Measurements from ENCODE around the gene SAMD1.

Gene SAMD1

DNA sequence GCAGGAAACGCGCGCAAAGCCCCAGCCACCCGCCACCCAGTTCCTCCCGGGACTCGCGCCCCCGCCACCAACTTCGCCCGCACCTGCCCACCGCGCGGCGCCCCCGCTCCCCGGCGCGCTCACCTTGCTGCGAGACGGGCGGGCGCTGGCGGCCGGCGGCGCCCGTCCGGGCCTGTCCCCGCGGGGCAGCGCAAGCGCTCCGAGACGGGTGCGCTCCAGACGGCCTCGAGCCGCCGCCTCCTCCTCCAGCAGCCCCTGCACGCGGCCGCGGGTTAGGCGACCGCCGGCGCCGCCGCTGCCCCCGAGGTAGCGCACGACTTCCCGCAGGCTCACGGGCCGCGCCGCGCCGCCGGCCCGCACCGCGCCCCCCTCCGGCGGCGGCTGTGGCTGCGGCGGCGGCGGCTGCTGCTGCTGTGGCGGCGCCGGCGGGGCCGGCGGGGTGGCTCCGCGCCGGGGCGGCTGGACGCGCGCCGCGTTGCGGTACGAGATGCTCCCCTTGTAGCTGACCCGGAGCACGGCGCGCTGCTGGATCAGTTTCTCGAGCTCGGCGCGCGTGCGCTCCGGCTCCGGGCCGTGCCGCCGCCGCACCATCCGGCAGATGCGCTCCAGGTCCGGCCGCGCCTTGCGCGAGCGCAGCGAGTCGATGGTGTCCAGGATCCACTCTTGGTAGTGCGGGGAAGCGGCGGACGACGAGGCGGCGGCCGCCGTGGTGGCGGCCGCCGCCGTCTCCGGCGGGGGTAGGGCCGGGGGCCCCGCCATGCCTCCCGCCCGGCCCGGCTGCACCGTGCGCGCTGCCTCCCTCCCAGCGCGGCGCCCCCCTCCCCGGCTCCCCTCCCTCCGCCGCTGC lies 666 bp downstream of the SAMD1 start:
- DNase-seq (ENCODE audit: low read depth in 2 of 2), result no peak

DNA sequence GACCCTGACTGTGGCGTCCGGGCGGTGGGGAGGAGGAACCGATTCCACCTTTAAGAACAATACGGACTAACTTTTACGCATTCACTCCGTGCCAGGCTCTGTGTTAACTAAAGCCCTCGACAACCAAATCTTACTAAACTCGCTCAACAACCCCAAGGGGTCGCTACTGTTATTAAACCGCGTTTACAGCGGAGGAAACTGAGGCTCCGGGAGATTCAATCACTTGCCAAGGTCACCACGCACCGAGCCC lies 1.2 kb downstream of the SAMD1 start:
- DNase-seq (ENCODE audit: low read depth in 2 of 2), result no peak

DNA sequence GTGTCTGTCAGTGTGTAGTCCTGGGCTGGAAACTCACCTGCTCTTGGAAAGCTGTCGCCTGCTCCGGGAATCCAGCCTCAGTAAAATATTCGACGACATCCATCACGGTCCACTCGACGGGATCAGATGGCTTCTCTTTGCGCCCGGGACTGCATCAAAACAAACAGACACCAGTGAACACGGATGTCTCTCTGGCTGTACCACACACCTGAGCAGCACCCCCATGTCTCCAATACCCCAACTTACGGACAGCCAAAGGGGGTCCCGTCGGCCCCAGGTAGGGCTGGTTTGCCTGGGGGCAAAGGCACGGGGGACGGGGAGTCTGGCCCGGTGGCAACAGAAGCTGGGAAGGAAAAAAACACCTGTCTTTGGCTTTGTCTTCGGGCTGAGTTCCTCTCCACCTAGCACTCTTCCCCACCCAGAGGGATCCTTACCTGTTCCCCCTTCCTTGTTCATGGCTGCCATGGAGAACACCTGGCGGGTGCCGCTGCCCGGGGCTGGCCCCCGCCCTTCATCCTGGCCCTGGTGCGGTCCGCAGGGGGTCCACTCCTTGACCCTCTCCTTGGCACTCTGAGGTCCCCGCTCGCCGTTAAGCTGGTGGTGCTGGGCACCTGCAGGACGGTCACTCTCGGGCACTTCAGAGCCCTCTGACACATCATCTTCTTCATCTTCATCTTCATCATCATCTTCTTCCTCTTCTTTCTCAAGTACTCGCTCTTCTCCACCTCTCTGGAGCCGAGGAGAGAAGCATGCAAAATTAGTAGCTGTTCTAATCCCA lies 1.7 kb downstream of the SAMD1 start:
- DNase-seq (ENCODE audit: low read depth in 2 of 2), result no peak

DNA sequence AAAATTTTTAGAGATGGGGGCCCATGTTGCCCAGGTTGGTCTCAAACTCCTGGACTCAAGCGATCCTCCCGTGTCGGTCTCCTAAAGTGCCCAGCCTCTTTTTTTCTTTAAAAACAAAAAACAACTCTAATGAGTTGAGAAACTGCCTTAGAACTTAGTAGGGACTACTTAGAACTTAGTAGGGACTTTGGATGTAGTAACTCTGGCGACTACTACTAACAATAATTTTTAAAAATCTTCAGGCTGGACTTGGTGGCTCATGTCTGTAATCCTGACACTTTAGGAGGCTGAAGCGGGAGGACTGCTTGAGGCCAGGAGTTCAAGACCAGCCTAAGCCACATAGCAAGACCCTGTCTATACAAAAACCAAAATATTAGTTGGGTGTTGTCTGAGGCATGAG lies 4.5 kb downstream of the SAMD1 start:
- no peak for DNase-seq (ENCODE audit: low read depth in 2 of 2)

DNA sequence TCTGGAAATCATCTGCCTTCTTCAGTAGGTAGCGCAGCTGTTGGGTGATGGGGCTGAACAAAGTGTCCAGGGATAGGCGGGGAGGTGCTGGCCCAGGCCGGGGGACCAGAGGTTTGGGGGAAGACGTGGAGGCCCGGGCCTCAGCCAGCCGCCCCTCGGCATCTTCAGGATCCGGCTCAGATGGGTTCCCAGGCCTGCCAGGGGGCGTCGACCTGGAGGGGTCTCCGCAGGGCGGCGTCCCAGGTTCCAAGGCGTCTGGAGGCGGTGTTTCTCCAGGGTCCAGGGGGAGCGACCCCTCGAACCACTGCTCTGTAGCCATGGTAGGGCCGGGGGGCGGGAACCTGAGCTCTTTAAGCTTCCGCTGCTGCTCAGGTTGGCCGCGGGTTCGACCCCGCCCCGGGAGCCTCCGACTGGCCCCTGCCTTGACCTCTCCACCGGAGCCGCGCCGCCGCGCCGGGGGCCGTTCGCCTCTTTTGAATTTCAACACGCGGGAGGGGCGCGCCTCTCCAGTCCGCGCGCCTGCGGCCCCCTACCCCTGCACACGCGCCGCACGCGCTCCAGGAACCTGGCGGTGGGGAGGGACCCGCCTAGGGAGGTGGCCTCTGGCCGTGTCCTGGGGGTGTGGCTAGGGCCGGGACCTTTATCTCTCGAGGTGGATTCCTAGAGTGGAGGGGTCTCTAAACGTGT lies 5.1 kb downstream of the SAMD1 start, which contains the start of gene C19orf67:
C19orf67 (minus strand) TSS at position 475 of the 687 bp plus-strand sequence; CDS start at position 319, 156 bp downstream.
- DNase-seq (ENCODE audit: low read depth in 2 of 2), result no peak

DNA sequence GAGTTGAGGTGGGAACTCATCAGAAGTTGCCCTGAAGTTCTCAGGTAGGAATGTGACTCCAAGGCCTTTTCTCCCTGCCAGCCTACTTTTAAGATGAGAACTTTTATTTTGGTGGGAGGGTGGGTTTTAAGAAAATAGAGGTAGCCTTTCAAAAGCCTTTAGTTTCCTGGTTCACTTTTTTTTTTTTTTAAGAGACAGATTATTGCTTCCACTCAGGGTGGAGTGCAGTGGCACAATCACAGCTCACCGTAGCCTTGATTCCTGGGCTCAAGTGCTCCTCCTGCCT lies 7.9 kb downstream of the SAMD1 start:
- DNase-seq (ENCODE audit: low read depth in 2 of 2), result no peak

DNA sequence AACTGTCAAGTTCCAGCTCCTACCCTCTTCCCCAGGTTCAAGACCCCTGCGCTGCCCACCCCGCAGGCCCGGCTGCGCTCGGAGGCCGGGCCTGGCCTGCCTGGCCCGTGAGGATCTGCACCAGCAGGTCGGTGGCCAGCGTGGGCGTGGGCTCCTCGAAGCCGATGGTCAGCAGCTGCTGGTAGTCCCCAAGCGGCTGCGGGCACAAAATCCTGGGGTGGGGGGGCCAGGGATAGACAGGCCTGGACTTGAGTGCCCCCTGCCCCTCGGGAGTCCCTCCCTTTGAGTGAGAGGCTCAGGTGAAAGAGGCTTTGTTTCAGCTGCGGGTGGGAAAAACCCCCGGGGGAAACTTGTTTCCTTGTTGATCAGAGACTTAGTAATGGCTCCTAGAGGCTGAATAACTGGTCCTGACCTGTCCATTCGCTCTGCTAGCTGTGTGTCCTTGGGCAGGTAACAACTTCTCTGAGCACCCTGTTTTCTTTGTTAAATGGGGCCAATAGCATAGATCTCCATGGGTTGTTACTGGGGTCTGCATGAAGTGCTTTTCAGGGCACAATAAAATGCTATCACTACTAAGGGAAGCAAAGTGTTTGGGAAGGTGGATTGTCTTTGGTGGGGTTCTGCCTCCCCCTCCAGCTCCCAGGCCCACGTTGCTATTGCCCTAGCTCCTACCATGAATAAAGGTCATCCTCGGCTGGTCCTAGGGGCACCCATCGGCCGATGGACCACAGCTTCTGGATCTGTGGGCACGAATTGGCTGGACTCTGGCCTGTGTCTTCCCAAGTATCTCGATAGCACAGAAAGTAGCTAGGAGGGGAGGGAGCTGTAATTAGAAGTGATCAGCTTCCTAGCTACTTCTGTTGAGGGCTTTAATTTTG lies 8.5 kb downstream of the SAMD1 start:
- DNase-seq (ENCODE audit: low read depth in 2 of 2), result no peak

DNA sequence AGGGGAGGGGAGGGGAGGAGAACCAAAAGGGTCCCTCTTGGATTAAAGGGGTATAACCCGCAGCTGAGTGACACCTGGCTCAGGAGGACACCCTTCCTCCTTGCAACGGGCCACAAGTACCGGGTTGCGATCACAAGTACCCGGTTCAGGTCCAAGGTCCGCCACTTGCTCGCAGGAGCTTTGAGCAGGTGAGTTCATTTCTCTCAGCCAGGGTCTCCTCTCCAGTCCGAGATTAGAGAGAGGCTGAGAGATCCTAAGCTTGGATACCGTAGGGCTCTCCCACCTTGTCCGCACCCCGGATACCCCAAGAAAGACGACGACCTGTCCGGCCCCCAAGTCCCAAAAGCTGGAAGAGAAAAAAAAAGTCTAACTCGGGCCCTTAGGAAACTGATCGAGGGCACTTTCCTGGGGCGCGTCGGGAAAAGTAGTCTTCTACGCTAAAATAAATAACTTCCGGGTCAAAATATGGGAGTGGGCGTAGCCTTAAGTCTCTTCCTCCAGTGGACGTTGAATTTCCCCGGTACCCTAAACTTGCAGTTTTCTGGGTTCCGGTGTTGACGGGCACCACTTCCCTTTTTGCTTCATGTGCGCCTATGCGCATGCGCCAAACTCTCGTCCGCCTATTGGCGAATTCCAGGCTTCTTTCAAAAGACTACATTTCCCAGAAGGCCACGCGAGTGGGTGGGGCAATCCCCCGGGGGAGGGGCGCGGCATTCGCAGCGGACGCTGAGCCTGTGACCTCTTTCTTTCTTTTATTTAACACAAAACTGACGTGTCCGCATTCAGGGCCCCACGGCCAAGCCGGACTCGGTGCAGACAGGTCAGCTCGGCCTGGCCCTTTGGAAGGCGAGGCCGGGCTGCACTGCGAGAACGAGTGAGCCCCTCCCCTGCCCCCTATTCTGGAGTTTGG lies 9.4 kb downstream of the SAMD1 start:
- peak; percentile 98 to 99 for DNase-seq (ENCODE audit: low read depth in 2 of 2)

DNA sequence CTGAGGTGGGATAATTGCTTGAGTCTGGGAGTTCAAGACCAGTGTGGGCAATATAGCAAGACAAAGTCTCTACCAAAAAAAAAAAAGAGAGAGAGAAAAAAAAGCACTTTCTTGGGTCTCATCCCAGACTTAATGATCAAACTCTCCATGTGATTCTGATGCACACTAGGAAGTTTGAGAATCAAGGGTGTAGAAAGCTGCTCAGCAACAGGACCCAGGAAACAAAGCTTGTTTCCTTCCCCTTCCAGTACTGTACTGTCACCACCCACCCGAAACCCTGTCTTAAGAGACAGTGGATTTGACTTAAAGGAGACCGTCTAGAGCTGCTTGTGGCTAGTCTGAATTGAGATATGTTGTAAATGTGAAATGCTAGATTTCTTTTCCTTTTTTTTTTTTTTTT lies 12.1 kb downstream of the SAMD1 start:
- no peak for DNase-seq (ENCODE audit: low read depth in 2 of 2)

DNA sequence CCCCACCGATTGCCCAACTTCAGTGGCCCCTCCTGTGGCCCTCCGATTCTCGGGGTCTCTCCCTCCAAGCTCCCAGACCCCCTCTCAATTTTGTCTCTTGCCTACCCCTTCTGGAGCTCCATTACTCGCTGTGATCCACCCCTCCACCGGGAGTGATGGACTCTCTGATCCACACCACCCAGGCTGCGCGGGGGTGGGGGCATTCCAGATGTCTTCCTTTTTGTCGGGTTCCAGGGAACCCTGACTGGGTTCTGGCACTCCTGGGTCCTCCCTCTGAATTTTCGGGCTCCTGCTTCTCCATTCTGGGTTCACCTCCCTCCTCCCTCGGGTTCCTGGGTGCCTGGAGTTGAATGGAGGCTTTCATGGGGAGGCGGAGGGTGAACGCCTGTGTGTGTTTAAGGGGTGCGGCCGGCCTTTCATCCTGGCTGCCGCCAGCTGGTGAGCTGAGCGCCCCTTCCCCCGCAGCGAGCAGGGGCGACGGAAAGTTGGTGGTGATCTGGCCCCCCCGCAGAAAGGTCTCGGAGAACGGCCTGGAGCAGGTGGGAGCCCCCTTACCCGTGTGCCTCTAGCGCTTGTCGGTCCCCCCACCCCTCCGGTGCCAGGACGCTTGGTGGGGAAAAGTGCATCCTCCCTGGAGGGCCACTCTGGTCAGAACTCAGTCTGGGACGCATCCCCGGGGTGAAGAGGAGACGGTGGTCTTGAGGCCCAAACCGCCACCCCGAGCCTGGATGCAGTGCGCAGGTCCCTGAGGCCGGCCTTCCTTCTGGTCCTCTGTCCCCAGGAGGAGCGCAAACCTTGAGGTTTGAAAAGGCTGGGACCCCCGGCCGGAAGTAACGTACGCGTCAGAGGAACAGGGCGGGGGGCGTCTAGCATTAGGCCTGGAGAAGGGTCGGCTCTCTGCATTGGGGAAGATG lies 16.4 kb downstream of the SAMD1 start:
- DNase-seq (ENCODE audit: low read depth in 2 of 2), result no peak

DNA sequence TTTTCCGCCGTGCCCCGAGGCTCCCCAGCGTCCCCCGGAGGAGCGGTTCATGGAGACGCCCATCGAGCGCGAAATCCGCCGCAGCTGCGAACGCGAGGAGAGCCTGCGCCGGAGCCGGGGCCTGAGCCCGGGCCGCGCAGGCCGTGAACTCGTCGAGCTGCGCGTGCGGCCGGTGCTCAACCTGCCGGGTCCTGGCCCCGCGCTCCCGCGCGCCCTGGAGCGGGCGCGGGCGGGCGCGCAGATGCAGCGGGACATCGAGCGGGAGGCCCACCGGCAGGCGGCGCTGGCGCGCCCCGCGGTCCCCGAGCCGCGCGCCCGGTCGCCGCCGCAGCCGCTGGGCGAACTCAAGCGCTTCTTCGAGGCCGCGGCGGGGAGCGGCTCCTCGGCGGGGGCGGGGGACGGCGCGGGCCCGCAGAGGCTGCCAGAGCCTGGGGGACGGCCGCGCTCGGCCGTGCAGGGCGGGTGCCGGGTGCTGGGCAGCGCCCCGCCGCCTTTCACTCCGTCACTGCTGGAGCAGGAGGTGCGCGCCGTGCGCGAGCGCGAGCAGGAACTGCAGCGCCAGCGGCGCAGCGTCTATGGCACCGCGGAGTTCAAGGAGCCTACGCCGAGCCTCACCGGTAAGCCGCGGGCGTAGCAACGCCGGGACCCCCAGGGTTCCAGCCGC lies 17.2 kb downstream of the SAMD1 start:
- peak; percentile 63 to 66 for DNase-seq (ENCODE audit: low read depth in 2 of 2)

DNA sequence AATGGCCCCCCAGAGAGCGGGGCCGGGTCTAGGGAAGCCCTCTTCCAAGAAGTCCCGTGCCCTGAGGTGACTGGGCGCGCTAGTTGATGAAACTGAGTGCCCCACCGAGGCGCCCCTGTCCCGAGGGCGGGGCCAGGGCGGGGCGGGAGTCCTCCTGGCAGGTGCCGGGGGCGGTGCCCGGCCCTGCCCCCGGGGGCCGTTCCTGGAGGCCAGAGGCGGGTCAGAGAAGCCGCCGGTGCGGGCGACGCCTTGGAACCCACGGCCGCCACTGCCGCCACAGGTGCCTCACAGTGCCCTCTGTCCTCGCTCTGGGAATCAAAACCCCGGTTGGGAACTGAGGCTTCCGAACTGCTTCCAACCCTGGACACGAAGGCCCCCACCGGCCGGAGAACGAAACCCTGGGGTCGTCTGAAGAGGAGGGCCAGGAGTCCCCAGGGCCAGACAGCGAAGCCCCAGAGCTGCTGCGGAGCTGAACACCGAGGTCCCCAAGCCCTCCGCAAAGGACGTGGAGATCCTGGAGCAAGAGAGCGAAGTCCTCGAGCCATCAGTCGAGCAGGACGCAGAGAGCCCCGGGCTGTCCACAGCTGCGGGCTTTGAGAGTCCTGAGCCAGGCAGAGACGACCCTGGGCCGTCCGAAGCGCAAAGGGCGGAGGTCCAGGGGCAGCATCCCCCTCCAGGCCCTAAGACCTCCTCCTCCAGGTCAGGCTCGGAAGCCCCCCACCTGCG lies 17.9 kb downstream of the SAMD1 start, which contains the start of gene MISP3:
MISP3 (plus strand) TSS at position 252 of the 726 bp plus-strand sequence. CDS start 524 bp downstream, outside the sequence.
- DNase-seq (ENCODE audit: low read depth in 2 of 2), result no peak

DNA sequence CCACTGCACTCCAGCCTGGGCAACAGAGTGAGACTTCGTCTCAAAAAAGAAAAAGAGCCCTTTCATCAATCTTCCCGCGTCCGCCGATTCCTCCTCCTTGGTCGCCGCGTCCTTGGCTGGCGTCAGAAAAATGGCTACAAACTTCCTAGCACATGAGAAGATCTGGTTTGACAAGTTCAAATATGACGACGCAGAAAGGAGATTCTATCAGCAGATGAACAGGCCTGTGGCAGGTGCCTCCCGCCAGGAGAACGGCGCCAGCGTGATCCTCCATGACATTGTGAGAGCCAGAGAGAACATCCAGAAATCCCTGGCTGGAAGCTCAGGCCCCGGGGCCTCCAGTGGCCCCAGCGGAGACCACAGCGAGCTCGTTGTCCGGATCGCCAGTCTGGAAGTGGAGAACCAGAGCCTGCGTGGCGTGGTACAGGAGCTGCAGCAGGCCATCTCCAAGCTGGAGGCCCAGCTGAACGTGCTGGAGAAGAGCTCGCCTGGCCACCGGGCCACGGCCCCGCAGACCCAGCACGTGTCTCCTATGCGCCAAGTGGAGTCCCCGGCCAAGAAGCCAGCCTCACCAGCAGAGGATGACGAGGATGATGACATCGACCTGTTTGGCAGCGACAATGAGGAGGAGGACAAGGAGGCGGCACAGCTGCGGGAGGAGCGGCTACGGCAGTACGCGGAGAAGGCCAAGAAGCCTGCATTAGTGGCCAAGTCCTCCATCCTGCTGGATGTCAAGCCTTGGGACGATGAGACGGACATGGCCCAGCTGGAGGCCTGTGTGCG lies 20.1 kb downstream of the SAMD1 start:
- no peak for DNase-seq (ENCODE audit: low read depth in 2 of 2)

DNA sequence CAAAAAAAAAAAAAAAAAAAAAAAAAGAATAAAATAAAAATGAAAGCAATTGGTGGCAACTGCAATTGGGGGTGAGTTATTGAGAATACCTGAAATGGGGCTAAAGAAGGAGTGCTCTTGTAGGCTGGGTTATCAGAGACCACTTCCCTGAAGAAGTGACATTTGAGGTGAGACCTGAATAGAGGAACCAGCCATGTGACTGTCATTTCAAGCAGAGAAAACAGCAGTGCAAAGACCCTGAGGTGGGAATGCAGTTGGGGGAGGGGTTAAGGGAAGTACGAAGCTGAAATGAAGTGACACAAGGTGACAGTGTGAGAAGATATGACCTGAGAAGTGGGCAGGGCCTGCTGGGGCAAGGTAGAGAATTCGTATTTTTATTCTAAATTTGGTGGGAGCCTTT lies 24.4 kb downstream of the SAMD1 start:
- no peak for DNase-seq (ENCODE audit: low read depth in 2 of 2)

DNA sequence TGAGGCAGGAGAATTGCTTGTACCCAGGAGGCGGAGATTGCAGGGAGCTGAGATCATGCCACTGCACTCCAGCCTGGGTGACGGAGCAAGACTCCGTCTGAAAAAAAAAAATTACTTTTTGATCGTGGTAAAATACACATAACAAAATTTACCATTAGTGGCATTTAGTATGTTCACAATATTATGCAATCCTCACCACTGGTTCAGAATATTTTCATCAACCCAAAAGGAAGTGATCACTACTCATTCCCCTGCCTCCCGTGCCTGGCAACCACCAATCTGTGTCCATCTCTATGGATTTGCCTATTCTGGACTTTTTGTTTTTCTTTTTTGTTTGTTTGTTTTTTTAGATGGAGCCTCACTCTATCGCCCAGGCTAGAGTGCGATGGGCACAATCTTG lies 27.4 kb downstream of the SAMD1 start:
- DNase-seq (ENCODE audit: low read depth in 2 of 2), result no peak

DNA sequence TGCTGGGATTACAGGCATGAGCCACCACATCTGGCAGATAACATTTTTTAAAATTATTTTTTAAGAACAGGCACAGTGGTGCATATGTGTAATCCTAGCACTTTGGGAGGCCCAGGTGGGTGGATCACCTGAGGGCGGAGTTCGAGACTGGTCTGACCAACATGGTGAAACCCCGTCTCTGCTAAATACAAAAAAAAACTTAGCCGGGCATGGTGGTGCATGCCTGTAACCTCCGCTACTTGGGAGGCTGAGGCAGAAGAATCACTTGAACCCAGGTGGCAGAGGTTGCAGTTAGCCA lies 28.0 kb downstream of the SAMD1 start:
- DNase-seq (ENCODE audit: low read depth in 2 of 2), result no peak

DNA sequence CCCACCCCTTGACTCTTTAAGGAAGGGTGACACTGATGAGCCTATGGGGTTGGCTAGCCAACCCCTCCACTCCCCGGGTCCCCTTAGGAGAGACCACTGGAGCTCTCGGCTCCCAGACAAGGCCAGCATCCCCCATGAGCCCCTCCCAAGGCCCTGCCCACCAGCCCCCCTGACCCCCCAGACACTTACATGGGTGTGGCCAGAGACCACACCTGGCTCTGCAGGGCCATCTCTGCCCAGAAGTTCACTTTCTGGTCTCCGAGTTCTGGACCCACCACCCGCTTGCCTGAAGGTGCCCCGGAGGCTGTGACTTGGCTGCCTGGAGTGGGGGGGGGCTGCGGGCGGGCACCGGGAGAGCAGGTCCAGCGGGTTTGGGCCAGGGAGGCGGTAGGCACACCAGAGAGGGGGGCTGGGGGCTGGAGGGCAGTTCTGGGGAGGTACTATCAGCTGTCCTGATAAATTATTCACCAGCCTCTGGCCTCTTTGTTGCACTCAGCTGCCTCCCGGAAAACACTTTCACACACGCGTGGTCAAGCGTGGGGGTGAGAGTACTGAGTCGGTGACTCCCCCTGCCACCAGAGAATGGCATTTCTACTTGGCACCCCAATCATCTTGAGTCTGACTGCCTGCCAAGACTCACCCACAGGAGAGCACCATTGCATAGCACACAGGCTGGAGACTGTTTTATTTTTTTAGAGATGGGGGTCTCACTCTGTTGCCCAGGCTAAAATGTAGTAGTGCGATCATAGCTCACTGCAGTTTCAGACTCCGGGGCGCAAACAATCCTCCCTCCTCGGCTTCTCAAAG lies 28.6 kb downstream of the SAMD1 start, which contains the start of gene PALM3:
PALM3 (minus strand) TSS at position 326 of the 807 bp plus-strand sequence; CDS start at position 230, 96 bp downstream.
- no peak for DNase-seq (ENCODE audit: low read depth in 2 of 2)

All from stimulated activated CD4-positive, alpha-beta T cell treated with anti-CD3 and anti-CD28 coated beads, Interleukin-4, amount 100 ng/mL, for 48 hours (primary cell).